DMS153 (cell line): ENCODE data around the gene CDH4.

Experiments
- DNase-seq: peaks from one replicate; lab custom pipeline; 2025; lab: John Stamatoyannopoulos, UW

Gene CDH4

DNA sequence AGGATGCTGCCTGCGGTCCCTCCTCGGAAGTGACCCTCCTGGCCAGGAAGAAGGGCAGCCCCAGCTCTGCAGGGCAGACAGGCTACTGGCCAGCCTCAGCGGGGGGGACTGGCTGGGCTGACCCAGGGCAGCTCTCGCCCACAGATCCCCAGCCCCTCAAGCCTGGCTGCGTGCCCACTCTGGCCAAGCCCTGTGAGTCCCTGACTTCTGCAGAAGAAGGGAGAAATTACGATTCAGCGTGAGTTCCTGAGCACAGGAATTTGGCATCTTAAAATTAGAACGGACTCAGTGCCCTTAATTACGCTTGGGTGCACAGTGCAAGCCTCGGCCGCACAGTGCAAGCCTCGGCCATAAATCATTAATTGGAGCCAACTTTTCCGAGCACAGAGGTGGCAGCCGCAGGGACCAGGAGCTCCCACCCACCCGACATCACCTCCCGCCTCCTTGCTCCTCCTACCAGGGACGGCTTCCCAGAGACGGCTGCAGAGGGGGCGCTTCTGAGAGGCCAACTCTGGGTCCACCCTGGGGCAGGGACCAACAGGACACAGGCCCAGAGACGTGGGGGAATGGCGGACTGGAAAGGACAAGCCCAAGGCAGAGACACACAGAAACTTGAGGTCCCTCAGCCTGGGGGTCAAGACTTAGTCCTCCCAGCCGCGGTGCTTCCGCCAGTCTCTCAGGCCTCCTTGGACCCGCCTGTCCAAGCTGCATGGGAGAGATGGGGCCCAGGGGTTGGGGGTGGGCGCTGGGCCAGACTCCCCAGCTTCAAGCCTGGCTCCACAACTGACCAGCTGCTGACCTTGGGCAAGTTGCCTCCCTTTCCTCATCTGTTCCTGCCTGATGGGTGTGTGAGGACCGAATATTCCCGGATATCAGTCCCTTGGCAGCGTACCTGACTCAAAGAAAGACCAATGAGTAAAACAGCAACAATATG lies 648.2 kb downstream of the CDH4 start:
- DNase-seq = no peak

DNA sequence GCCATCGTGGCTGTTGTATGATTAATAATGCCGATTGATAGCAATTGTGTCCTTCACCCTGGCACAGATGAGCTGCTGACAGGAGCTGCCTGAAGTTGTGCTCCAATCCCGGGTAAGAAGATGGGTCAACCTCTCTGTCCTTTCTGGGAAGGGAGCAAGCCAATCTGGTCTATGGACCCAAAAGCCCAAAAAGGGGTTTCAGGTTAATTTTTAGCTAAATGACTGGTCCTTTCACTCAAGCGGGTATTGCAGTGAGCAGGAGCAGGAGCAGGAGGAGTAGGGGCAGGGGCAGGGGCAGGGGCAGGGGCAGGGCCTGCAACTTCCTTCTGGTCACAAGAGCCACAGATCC lies 648.9 kb downstream of the CDH4 start:
- no peak for DNase-seq

DNA sequence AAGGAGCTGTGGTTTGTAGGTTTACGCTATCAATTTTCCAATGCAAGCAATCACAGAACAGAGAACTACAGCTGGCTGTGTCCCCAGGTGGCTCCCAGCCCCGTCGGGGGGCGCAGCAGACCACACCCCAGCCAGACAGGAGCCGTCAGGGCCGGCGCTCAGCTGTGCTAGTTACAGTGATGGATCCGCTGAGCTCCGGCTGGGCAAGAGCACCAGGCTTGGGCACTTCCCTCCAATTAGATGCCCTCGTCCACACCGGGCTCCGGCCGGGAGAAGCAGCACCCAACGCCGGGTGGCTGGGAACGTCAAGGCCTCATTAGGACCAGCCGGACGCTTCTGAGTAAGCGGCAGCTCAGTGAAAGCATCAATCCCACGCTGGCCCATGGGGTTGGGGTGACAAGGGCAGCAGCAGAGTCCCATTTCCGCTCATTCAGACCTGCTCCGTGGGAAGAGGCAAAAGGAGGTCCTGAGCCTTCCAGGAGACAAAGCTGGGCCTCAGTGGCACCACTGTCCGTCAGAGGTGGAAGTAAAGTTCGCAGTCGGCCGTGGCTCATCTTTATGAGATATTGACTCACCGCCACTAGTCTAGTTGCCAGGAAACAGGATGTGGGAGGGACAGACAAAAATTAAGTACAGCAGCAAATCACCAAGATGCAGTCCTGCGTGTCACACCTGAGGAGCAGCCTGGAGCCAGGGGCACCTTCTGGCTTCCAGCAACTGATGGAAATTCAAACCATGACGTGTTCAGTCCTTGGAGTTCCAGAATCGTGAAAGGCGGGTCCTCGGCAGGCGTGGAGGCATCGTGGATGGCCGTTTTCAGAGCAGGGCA lies 649.5 kb downstream of the CDH4 start:
- DNase-seq = peak; percentile 47

DNA sequence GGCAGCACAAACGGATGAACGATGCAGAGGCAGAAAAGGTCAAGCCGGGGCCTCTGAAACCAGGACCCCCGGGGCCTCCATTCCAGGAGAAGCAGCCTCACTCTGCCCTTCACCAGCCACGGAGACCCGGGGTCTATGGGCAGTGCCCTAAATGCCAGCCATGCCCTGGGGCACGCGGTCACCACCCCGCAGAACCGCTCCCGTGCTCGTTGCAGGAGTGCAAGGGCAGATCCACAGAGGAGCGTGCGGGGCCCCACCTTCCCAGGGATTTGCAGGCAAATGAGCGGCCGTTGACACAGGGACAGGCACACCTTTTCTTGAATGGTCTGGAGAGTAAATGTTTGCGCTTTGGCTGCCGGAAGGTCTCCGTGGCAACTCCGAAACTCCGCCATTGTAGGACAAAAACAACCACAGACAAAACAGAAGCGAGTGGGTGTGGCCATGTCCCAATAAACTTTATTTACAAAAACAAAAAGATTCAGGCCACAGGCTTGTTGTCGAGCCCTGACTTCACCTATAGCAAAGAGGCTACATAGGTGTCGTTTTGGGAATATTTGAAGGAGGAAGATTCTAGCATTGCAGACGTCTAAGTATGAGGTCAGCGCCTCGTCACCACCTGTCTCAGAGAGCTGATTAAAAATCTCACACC lies 650.3 kb downstream of the CDH4 start:
- DNase-seq = peak; percentile 71

DNA sequence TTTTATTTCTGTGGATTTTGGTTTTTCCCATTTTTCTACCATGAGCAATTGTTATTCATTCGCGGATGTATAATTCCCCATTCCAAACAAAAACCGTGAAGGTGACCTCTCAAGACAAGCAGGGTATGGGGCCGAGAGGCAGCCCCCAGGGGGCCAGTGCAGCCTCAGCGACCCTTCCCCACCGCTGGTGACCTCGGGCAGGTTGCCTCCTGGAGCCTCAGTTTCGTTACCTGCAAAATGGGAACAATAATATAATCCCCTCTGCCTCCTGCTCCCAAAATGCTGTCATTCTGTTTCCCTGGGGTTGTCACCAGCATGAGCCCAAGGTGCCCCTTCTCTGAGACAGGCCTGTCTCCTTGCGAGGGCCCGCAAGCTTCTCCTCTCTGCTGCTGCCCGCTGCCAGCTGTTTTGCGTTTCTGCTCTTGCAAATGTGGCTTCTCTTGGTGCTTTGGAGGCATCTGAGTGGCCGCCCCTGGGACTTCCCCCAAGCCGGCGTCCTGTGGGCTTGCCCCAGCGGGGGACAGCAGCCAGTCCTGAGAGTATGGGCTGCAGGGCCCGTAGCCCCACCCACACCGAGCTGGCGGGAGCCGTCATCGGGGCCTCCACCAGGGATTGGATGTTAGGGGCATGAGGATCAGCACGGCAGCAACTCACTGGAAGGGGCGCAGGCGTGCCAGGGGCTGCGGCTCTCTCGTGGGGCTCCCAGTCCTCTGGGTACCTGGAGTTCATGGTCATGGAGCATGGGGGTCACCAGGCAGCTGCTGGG lies 651.7 kb downstream of the CDH4 start:
- no peak for DNase-seq

DNA sequence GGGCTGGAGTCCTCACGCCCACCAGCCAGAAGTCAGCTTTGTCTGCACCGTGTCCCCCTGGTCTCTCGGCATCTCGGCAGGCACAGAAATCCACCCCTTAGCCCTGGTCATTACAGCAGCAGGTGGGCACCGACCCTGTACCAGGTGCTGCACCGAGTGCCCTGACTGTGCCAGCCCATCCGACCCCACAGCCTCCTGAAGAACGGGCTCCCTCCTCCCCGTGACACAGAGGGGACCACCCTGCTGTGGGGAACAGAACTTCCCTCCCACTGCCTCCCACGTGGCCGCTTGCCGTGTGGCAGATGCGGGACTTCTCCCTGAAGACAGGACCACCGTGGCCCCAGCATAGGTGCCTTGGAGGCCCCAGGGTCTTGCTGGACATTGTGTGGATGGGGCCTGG lies 652.4 kb downstream of the CDH4 start:
- DNase-seq = no peak

DNA sequence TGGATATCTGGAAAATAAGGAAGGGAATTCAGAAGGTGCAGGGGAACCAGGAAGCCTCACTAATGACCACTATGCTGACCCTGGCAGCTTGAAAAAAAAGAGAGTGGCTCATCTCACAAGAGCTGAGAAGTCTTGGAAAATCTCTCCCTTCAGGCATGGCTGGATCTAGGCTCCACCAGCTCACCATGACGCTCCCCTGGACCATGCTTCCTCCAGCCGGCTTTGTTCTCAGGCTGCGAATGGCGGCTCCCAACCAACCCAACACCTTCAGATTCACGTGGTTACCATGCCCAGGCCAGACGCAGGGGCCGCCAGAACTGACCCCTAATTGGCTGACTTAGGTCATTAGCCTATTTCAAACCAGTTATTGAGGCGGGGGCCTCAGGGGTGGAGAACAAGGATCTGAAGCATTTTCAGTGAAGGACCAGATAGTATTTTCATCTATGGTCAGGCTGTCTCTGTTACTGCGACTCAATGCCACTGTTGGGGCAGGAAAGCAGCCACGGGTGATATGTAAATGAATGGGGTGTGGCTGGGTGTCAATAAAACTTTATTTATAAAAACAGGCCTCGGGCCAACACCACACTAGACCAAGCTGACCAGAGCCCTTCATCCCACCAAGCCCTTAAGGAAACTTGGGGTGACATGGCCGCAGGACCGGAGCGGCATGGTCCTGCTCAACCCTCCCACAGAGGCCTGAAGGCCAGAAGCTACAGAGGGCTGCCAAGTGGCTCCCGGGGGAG lies 653.9 kb downstream of the CDH4 start:
- no peak for DNase-seq

DNA sequence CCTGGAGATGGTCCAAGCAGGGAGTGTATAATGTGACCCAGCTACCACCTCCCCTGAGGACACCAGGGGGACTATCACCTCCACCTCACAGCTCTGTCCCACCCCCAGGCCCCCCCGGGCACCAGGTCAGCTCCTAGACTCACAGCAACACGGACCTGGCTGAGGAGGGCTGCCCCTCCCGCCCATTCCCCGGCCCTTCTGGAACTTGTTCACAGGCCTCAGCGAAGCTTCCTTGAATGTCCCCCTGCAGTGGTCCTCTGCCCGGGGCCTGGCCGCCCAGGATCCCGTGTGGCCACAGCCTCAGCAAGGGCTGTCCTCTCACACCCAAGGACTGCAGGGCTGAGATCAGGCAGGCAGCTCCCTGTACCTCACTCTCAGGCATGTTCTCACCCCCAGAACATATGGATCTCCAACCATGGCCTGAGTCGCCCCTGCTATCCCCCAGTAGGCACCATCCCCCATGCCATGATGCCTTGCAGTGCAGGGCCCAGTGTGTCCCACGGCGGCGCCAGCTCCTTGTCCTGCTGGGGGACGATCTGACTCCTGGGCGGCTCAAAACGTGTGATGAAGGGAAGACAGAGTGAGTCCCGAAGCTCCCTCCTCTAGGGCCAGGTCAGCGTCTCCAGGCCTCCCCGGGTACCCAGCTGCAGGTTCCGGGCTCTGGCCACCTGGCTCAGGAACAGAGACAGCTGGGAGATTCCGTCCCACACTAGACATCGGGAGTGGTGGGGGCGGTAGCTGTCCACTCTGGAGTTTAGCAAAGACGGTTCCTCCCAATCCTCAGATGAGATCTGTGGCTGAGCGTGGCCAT lies 655.2 kb downstream of the CDH4 start:
- no peak for DNase-seq

DNA sequence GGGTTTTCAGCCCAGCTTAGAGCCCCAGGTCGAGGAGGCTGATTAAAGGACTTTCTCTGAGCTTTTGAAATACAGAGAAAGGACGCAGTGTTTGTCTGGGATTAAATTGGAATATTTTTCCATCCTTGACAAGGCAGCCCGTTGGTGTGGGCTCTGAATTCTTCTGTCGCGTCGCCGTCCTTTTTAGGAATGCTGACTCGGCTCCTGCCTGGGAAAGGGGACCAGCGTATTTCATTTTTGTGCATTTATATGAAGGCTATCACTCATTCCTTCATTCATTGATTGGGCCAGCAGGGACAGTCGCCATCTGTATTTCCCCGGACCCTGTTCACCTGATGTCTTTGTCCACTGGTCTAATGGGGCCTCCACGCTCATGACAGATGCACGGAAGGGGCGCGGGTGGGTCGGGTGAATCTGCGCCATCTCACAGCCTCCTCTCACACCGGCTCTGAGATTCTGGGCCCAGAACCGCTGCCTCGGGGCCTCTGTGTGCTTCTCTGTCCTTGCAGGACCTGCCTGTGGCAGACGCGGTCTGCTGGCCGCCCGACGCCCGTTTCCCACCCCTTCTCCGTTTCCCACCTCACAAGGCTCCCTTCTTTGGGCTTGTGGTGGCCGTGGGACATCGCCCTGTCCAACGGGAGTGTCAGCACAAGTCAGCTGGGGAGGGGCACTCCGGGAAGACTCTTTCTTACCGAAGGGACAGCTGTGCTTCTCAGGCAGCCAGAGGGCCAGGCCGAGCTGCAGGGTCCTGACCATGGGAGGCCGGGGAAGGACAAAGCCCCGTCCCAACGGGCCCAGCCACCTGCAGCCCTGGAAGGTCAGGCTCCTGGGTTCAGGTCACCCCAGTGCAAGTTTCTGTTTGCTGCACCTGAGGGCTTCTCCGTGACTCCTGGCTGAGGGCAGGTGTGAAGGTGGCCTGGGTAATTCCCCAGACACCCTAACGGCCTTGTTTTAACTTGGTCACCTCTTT lies 656.3 kb downstream of the CDH4 start:
- DNase-seq = no peak

DNA sequence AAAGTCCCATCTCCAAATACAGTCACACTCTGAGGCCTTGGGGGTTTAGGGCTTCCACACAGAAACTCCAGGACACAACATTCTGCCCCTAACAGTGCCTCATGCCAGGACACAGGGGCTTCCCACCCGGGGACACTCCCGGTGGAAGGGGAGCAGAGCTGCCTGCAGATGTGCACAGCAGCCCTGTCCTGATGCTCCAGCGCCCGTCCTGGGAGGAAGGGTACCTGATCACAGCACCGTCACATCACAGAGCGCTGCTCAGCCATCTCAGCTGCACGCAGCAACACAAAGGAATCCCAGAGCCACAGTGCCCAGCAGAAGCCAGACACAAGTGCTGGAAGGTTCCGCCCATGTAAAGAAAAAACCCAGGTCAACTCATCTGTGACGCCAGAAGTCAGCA lies 657.0 kb downstream of the CDH4 start:
- DNase-seq = no peak

DNA sequence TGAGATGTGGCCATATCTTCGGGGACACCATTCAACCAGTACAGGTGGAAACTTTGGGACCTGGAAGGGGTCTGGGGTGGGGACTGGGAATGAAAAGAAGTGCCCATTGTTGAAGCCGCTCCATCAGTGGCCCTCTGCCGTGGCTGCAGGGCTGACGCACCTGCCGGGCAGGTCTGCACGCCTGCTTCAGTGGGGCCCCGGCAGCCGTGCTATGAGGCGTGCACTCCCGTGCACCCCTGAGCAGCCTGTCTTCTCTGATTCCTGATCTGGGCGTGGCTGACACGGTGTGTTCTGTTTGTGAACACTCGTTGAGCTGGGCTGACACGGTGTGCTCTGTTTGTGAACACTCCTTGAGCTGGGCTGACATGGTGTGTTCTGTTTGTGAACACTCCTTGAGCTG lies 657.8 kb downstream of the CDH4 start:
- no peak for DNase-seq

DNA sequence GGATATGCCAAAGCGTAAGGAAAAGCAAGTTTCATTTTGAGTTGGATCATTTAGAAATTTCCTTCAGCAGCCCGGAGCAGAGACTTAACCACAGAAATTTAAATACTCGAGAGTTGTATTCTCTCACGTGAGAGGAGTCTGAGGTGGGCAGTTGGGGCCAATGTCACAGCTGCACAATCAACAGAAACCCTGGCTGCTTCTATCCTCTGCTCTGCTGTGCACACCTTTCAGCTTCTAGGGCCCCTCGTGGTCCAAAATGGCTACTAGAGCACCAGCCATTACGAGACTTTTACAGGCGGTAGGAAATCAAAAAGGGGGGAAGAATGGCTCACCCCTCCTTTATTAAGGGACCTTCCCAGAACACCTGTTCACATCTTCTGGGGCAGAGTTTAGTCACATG lies 659.8 kb downstream of the CDH4 start:
- no peak for DNase-seq

DNA sequence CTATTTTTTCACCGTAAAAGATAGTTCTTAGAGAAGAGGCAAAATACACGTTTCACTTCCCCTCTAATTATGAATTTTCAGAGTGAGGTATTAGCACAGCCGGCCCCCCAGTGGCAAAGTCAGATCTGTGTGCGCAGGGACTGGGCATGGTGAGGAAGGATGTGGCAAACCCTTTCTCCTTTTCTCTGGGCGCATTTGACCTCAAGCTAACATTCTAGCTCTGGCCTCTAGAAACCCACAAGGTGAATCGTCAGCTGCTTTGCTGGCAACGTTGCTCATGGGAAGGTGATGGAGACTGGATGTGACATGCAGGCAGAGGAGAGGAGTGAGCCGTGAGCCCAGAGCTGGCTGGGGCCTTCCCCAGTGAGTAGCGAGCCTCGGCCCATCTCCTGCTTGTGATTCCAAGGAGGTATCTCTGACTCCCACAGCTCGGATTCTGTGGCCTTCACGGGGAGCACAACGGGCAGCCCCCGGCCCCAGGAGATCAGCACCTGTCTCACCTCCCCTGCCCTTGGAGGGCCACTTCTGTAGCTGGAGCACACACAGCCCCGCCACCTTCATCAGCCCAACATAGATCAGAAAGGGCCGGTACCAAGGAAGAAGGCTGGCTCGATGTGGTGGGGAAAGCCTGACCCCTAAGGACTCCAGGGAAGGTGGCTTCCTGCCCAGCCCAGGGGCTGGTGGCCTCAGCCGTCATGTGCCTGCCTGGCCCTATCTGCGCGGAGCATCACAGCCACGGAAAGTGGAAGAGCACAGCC lies 660.8 kb downstream of the CDH4 start:
- DNase-seq = no peak

DNA sequence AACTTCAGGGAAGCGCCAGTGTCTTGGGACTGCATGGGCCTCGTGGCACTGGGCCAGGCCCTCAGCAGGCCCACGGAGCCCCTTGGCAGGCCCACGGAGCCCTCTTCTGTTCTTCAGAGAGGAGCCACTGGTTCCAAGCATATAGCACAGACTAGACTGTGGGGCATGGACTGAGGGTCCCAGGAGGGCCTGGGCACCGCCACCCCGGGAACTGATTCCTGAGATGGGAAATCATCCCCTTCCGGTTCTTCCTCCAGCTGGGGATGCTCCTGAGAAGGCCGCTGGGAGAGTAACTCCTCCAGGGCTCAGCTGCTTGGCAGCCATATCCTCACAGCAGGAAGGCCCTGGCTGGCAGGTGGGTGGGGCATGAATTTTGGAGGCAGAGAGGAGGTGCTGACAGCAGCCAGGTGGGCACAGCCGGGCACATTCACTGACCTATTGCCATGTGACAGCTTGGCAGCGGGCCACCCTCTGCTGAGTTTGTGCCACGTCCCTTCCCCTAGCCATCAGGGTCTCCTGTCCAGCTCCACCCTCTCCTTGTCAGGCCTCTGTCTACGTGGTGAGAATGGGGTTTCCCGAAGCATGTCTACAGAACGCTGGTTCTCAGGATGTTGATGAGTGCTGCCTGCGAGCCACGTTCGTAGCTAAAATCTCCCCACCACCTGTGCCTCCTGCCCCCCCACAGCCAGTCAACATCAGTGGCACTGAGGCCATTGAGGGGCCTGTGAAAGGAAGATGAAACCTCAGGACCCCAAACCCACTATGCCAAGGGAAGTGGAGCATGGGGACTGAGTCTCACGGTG lies 661.6 kb downstream of the CDH4 start:
- DNase-seq = no peak

DNA sequence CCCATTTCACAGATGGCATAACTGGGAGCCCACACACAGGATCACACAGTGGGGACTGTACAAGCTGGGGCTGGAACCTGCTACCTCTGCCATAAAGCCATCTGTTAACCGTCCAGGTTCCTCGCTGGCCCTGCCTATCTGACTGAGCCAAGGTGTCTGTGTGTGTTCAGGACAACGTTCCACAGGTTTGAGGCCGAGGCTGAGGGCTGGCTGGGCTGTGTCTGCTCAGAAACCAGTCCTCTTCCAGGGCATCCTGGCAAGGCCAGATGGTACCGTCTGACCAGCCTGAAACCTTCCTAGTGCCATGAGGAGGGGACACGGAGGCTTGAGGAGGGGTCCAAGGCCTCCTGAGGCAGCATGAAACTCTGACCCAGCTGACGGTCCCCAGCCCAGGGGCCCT lies 663.0 kb downstream of the CDH4 start:
- no peak for DNase-seq

DNA sequence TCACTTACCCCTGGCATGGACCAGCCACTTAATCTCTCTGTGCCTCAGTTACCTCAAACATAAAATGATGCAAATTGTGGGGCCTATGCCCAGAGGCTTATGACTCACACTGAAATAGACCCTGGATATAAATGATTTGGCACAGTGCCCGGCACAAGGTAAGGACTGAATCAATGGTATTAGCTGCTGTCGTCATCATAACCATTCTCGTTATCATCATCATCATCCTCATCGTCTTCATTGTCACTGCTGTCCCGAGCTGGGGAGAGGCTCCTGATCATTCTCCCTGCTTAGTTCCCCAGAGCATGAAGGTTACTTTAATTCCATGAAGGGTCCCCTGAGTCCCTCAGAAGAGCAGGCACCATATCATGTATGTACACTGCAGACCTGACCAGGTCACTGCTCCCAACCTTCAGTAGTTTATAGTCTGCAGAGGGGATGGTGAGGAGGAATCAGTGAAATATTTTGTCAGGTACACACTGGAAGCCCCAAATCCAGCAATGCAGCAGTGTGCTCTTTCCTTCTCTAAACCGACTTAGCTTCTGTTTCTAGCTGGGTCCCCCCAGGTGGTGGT lies 664.3 kb downstream of the CDH4 start:
- DNase-seq = no peak

DNA sequence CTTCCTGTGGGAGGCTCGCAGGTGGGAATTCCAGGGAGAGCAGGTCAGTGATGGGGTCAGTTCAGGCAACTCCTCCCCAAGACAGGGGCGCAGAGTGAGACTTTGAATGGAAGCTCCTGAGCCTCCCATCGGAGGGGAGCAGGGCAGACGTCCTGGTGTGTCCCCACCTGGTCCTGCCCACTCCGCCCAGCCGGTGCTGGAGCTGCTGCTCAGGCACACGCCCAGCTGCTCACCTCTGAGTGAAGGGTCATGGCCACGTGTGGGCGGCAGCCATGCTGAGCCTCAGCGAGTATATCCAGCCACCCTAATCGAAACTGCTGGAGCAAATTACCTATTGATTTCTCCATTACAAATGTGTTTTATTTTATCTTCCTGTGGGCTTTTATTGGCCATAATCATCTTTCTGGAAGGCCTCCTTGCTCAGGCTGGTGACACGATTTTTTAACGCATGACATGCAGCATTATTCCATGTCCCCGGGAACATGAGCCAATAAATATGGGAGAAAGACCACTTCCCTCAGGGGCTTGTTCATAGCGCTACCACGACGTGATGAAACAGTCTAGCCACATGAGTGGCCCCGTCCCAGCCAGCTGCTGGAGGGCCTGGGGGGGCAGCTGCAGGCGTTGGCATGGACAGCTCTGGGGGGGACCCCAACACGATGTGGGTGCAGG lies 665.5 kb downstream of the CDH4 start:
- DNase-seq = no peak
